Skin epidermis (tissue), 12 donors: Measurements from ENCODE around the gene OR10T2.
"Not testable (repeated sequence)": the region's sequence is repeated elsewhere in the genome, so short reads cannot be mapped to it uniquely, and the experiment has no call there.

Experiments used
- H3K27ac ChIP-seq, 21 experiments: fragments of 200-600 bp; sonication (generic) in 11 of 21; one replicate each; pipeline ENCODE4 v1.5.0; 2020; ENCODE audit warnings: mild to moderate bottlenecking in 3 of 21, inconsistent platforms in 2 of 21, moderate library complexity in 2 of 21
- H3K4me3 ChIP-seq, 7 experiments: fragments of 200-600 bp; sonication (generic) in 2 of 7; one replicate each; pipeline ENCODE4 v1.5.0; 2020; ENCODE audit warnings: inconsistent platforms in 2 of 7, mild to moderate bottlenecking in 2 of 7, moderate library complexity in 1 of 7

OR10T2 gene

GRCh38 chr1:158362482-158362881, 36.8 kb downstream of the OR10T2 start:
- no peak overlapping the region for H3K4me3 ChIP-seq
- no peak overlapping the region for H3K27ac ChIP-seq

- no peak overlapping the region for H3K4me3 ChIP-seq
- no peak overlapping the region for H3K27ac ChIP-seq
Observed at GRCh38 chr1:158357441-158357840, 41.8 kb downstream of the OR10T2 start.

DNA sequence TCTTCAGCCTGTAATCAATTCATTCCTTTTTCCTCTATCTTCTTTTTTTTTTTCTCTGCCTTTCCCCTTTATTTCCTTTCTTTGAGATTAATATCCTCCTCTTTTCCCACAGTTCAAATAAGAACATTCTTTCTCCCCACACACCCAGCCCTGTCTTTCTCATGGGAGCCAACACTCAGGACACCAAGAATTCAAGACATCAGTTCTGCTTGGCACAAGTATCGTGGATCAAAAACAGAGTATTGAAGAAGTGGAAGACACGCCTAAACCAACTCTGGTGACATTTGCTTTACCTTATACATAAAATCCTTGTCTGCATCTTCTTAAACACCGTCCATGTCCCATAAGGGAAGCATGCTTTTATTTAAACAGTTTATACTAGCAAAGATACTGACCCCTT, 42.6 kb downstream of the OR10T2 start:
- Histone ChIP-seq H3K4me3 (no peak overlapping the region), H3K27ac (no peak overlapping the region)

DNA sequence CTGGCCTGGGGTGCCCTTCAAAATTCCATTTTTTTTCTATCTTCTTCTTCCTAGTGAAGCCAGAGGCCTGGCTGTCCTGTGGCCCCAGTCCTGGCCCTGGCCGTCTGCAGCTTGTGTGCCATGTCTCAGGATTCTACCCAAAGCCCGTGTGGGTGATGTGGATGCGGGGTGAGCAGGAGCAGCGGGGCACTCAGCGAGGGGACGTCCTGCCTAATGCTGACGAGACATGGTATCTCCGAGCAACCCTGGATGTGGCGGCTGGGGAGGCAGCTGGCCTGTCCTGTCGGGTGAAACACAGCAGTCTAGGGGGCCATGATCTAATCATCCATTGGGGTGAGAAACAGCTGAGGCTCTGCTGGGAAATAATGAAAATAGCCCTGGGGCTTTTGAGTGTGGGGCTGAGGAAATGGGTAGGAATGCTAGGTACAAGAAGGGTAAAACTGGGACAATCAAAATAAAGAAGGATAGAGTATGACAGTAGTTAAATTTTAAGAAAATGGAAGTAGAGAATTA, 43.4 kb downstream of the OR10T2 start:
- Histone ChIP-seq H3K27ac (peak overlapping the region in 1 of 21 experiments; percentile 29), H3K4me3 (no peak overlapping the region)

DNA sequence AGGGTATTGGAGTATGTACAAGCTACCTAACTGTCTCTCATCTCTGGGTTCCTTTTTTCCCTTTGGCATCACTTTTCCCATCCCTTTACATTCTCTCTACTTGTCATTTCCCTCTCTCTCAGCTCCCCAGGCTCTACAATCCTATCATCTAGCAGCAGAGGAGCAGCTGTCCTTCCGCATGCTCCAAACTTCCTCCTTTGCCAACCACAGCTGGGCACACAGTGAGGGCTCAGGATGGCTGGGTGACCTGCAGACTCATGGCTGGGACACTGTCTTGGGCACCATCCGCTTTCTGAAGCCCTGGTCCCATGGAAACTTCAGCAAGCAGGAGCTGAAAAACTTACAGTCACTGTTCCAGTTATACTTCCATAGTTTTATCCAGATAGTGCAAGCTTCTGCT, 45.0 kb downstream of the OR10T2 start:
- H3K27ac ChIP-seq, result peak overlapping the region in 1 of 21 experiments; percentile 68
- no peak overlapping the region for H3K4me3 ChIP-seq

GRCh38 chr1:158353303-158354075, 45.8 kb downstream of the OR10T2 start, which contains the start of gene CD1E:
Gene CD1E, plus strand, starts transcription at chr1:158353894. Its CDS starts 95 bp downstream, at chr1:158353989.
- H3K27ac ChIP-seq, result peak within 1 kb of the TSS in 1 of 21 experiments; percentile 68
- H3K4me3 ChIP-seq, result no peak within 1 kb of the TSS

DNA sequence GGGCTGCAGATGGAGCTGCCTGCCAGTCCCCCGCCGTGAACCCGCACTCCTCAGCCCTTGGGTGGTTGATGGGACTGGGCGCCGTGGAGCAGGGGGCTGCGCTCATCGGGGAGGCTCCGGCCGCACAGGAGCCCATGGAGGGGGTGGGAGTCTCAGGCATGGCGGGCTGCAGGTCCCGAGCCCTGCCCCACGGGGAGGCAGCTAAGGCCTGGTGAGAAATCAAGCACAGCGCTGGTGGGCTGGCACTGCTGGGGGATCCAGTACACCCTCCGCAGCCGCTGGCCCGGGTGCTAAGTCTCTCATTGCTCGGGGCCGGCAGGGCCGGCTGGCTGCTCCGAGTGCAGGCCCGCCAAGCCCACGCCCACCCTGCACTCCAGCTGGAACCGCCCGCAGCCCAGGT, 50.3 kb downstream of the OR10T2 start:
- H3K4me3 ChIP-seq, H3K27ac ChIP-seq: not testable (repeated sequence)
